Vagina (tissue), 2 donors: ENCODE measurements around the gene ALG9. TPM values are rescaled to one million over a fixed set of nuclear protein-coding genes. Genes with fewer than 3 reads are reported as not detected.
"Not testable (repeated sequence)": the region's sequence is repeated elsewhere in the genome, so short reads cannot be mapped to it uniquely, and the experiment has no call there.

ENCODE experiments used
- DNase-seq, 2 donors: peaks; one replicate each; pipeline ENCODE4 v3.0.0-alpha.2; 2017; ENCODE audit errors: extremely low spot score in 2 of 2
- H3K27ac ChIP-seq: fragments of 200-600 bp; sonication (generic); one replicate; pipeline ENCODE4 v1.5.1; 2019
- H3K27me3 ChIP-seq: fragments of 200-600 bp; sonication (generic); one replicate; pipeline ENCODE4 v1.5.1; 2019
- H3K36me3 ChIP-seq, 2 donors: fragments of 200-600 bp; sonication (generic); one replicate each; pipeline ENCODE4 v1.5.1; 2017 to 2019
- H3K4me1 ChIP-seq: fragments of 200-600 bp; sonication (generic); one replicate; pipeline ENCODE4 v1.5.1; 2019
- H3K4me3 ChIP-seq, 2 donors: fragments of 200-600 bp; sonication (generic); 1 replicate in 1 of 2; 2 replicates in 1 of 2; pipeline ENCODE4 v1.5.1; 2016 to 2019
- H3K9me3 ChIP-seq: fragments of 200-600 bp; sonication (generic); one replicate; pipeline ENCODE4 v1.5.1; 2019
- CTCF ChIP-seq, 3 experiments: fragments of 450-650 bp in 2 of 3; fragments of 200-600 bp in 1 of 3; sonication (generic) in 1 of 3; IDR thresholded peaks; one replicate each; pipeline ENCODE4 v1.5.1; 2017 to 2019; ENCODE audit warnings: antibody characterized with exemption in 3 of 3, mild to moderate bottlenecking in 2 of 3, moderate library complexity in 2 of 3
- POLR2A ChIP-seq, 2 donors: fragments of 450-650 bp; IDR thresholded peaks; one replicate each; pipeline ENCODE4 v1.6.1; 2017; ENCODE audit warnings: antibody characterized with exemption in 2 of 2, mild to moderate bottlenecking in 2 of 2, moderate library complexity in 2 of 2
- POLR2AphosphoS5 ChIP-seq, 2 donors: sonication (generic); formaldehyde crosslinking; IDR thresholded peaks; one replicate each; pipeline ENCODE4 v1.9.0; 2017; ENCODE audit warnings: antibody characterized with exemption in 2 of 2, mild to moderate bottlenecking in 2 of 2, low read depth in 1 of 2; ENCODE audit not compliant: insufficient read depth in 1 of 2
- intact Hi-C: fragments of 100-400 bp; cut with DNase I; formaldehyde crosslinking; loops from one replicate; pipeline ENCODE4 v1.15.1; 2023
- total RNA-seq: library from RNA; depleted of rRNA; stranded (reverse); fragments of >200 nt; gene quantifications from one replicate; pipeline ENCODE4 v1.2.3, GENCODE V29; 2016

Gene ALG9
- total RNA-seq, 1 donor from 2014 or later: 31.7 TPM

- no peaks in the 10 kb centered on the region for H3K4me1 ChIP-seq
- H3K36me3 ChIP-seq: peaks cover 0 to 25% of the 10 kb centered on the region in 2 donors
- H3K27me3 ChIP-seq: no peaks in the 10 kb centered on the region
- DNase-seq: no peak
- intact Hi-C loops: no loop called here
- H3K9me3 ChIP-seq: no peaks in the 10 kb centered on the region
- no peak overlapping the region for H3K4me3 ChIP-seq
- no peak overlapping the region for H3K27ac ChIP-seq
- no peak for TF ChIP-seq CTCF (IDR thresholded peaks at IDR 0.05)
- no peak for TF ChIP-seq POLR2A (IDR thresholded peaks at IDR 0.05)
- TF ChIP-seq POLR2AphosphoS5 (IDR thresholded peaks at IDR 0.05; ENCODE audit: insufficient read depth in 1 of 2, low read depth in 1 of 2): no peak
Measured at GRCh38 chr11:111785076-111785475, 86.3 kb downstream of the ALG9 start.

- H3K4me3 ChIP-seq, H3K27me3 ChIP-seq, H3K4me1 ChIP-seq, H3K9me3 ChIP-seq, H3K27ac ChIP-seq, DNase-seq, intact Hi-C loops: not testable (repeated sequence)
- peaks cover 0 to 25% of the 10 kb centered on the region in 2 donors for H3K36me3 ChIP-seq
Measured at GRCh38 chr11:111784311-111784710, 87.1 kb downstream of the ALG9 start.

- Histone ChIP-seq H3K9me3 (no peaks in the 10 kb centered on the region), H3K27ac (no peak overlapping the region), H3K4me1 (no peaks in the 10 kb centered on the region), H3K36me3 (peaks cover 0 to 25% of the 10 kb centered on the region in 2 donors), H3K27me3 (no peaks in the 10 kb centered on the region), H3K4me3 (no peak overlapping the region)
- DNase-seq: no peak
- TF ChIP-seq CTCF (IDR thresholded peaks at IDR 0.05) (no peak), POLR2A (IDR thresholded peaks at IDR 0.05) (no peak), POLR2AphosphoS5 (IDR thresholded peaks at IDR 0.05; ENCODE audit: insufficient read depth in 1 of 2, low read depth in 1 of 2) (no peak)
- intact Hi-C loops: no loop called here
Measured at GRCh38 chr11:111782109-111782741, 89.2 kb downstream of the ALG9 start.

GRCh38 chr11:111779118-111779517 is 92.3 kb downstream of the ALG9 start:
- Histone ChIP-seq H3K4me1 (no peaks in the 10 kb centered on the region), H3K27ac (no peak overlapping the region), H3K4me3 (no peak overlapping the region), H3K9me3 (no peaks in the 10 kb centered on the region), H3K36me3 (peaks cover 0 to under 1% of the 10 kb centered on the region in 2 donors), H3K27me3 (no peaks in the 10 kb centered on the region)
- no peak for DNase-seq
- intact Hi-C loops: loop anchor here (5.0 kb wide), 1 partner anchor 63 kb away; no protein-coding TSS in a partner anchor
- TF ChIP-seq CTCF (IDR thresholded peaks at IDR 0.05): no peak
- no peak for TF ChIP-seq POLR2A (IDR thresholded peaks at IDR 0.05)
- no peak for TF ChIP-seq POLR2AphosphoS5 (IDR thresholded peaks at IDR 0.05; ENCODE audit: insufficient read depth in 1 of 2, low read depth in 1 of 2)

GRCh38 chr11:111778047-111778558 is 93.3 kb downstream of the ALG9 start:
- intact Hi-C loops: loop anchor here (5.0 kb wide), 1 partner anchor 64 kb away; no protein-coding TSS in a partner anchor
- no peaks in the 10 kb centered on the region for H3K27me3 ChIP-seq
- TF ChIP-seq POLR2AphosphoS5 (IDR thresholded peaks at IDR 0.05; ENCODE audit: insufficient read depth in 1 of 2, low read depth in 1 of 2): no peak
- no peak for DNase-seq
- H3K4me3 ChIP-seq: no peak overlapping the region
- H3K36me3 ChIP-seq: no peaks in the 10 kb centered on the region
- H3K27ac ChIP-seq: no peak overlapping the region
- no peaks in the 10 kb centered on the region for H3K9me3 ChIP-seq
- no peaks in the 10 kb centered on the region for H3K4me1 ChIP-seq
